Activated T-cell treated with anti-CD3 and anti-CD28 coated beads for 4 hours (primary cell): Measurements from ENCODE around the gene ITPK1.

Source experiments
- DNase-seq: peaks from one replicate; pipeline ENCODE4 v3.0.0-alpha.2; 2020

ITPK1 gene

GRCh38 chr14:92907316-92907911, 208.3 kb downstream of the ITPK1 start:
- no peak for DNase-seq

GRCh38 chr14:92906823-92907222, 208.9 kb downstream of the ITPK1 start:
- no peak for DNase-seq

GRCh38 chr14:92906420-92906819, 209.3 kb downstream of the ITPK1 start:
- no peak for DNase-seq

- DNase-seq = no peak
These were observed 210.1 kb downstream of the ITPK1 start for GRCh38 chr14:92905667-92906066.

GRCh38 chr14:92903359-92903758, 212.4 kb downstream of the ITPK1 start:
- peak; percentile 22 for DNase-seq

GRCh38 chr14:92902726-92903125, 213.0 kb downstream of the ITPK1 start:
- no peak for DNase-seq

GRCh38 chr14:92902191-92902590, 213.5 kb downstream of the ITPK1 start:
- DNase-seq = no peak

GRCh38 chr14:92900660-92901059, 215.1 kb downstream of the ITPK1 start:
- no peak for DNase-seq

GRCh38 chr14:92898566-92899131, 217.1 kb downstream of the ITPK1 start:
- no peak for DNase-seq

- DNase-seq = peak; percentile 13
These were observed 217.7 kb downstream of the ITPK1 start for GRCh38 chr14:92897922-92898565.

GRCh38 chr14:92895352-92895878, 220.3 kb downstream of the ITPK1 start:
- DNase-seq = no peak

GRCh38 chr14:92892589-92892988, 223.1 kb downstream of the ITPK1 start:
- no peak for DNase-seq

- no peak for DNase-seq
These were observed 224.7 kb downstream of the ITPK1 start for GRCh38 chr14:92890830-92891588.

GRCh38 chr14:92888896-92889295, 226.8 kb downstream of the ITPK1 start:
- no peak for DNase-seq

- DNase-seq = no peak
These were observed 228.6 kb downstream of the ITPK1 start for GRCh38 chr14:92887157-92887556.
